SU-DHL-6 (cell line): ENCODE data around the gene CD9.

Source experiments
- H2AFZ ChIP-seq: fragments of 200-600 bp; sonication (generic); 2 replicates; pipeline ENCODE4 v1.6.1; 2014; ENCODE audit warnings: low read depth, mild to moderate bottlenecking, moderate library complexity, mixed read lengths, antibody characterized with exemption, low read length; ENCODE audit not compliant: severe bottlenecking
- H3F3A ChIP-seq: fragments of 200-600 bp; shearing (Covaris generic); 2 replicates; pipeline ENCODE4 v1.6.0; 2016; ENCODE audit warnings: antibody characterized with exemption, mild to moderate bottlenecking; ENCODE audit not compliant: insufficient read depth
- H3K27ac ChIP-seq: fragments of 200-600 bp; sonication (generic); 2 replicates; pipeline ENCODE4 v1.5.1; 2016; ENCODE audit warnings: low read depth, mild to moderate bottlenecking, low read length, moderate library complexity, mixed read lengths
- H3K27me3 ChIP-seq: fragments of 200-600 bp; sonication (generic), shearing (Covaris generic); 2 replicates; pipeline ENCODE4 v1.6.0; 2014; ENCODE audit warnings: mild to moderate bottlenecking, low read length
- H3K36me3 ChIP-seq: fragments of 200-600 bp; sonication (generic); 2 replicates; pipeline ENCODE4 v1.6.1; 2014; ENCODE audit warnings: mild to moderate bottlenecking, low read length, mixed read lengths
- H3K4me2 ChIP-seq: fragments of 300-600, 200-600 bp; shearing (Covaris generic), sonication (generic); 2 replicates; pipeline ENCODE4 v1.6.0; 2014; ENCODE audit warnings: low read length, low read depth, mild to moderate bottlenecking; ENCODE audit not compliant: poor library complexity, severe bottlenecking
- H3K4me3 ChIP-seq: fragments of 200-600 bp; sonication (generic); 2 replicates; pipeline ENCODE4 v1.5.1; 2014; ENCODE audit warnings: antibody characterized with exemption, low read length, mild to moderate bottlenecking, mixed read lengths; ENCODE audit not compliant: insufficient read depth, poor library complexity, severe bottlenecking
- H3K79me2 ChIP-seq: fragments of 200-600 bp; sonication (generic); 2 replicates; pipeline ENCODE4 v1.6.1; 2014; ENCODE audit warnings: mild to moderate bottlenecking, low read length, moderate library complexity; ENCODE audit not compliant: insufficient read depth
- H3K9ac ChIP-seq: fragments of 200-600 bp; sonication (generic); 2 replicates; pipeline ENCODE4 v1.7.0; 2014; ENCODE audit warnings: mild to moderate bottlenecking, low read length
- H3K9me2 ChIP-seq: fragments of 200-600 bp; sonication (generic); replicated peaks from 2 replicates; pipeline ENCODE4 v1.6.1; 2014; ENCODE audit warnings: low read length; ENCODE audit not compliant: insufficient read depth
- H3K9me3 ChIP-seq: fragments of 200-600 bp; sonication (generic); 2 replicates; pipeline ENCODE4 v1.6.1; 2014; ENCODE audit warnings: low read length, mixed read lengths; ENCODE audit not compliant: insufficient read depth
- H4K20me1 ChIP-seq: fragments of 200-600 bp; sonication (generic); 2 replicates; pipeline ENCODE4 v1.6.1; 2014; ENCODE audit warnings: low read depth, mild to moderate bottlenecking, antibody characterized with exemption, low read length, moderate library complexity, mixed read lengths
- EZH2phosphoT487 ChIP-seq: fragments of 200-600 bp; sonication (generic), shearing (Covaris generic); conservative IDR thresholded peaks from 2 replicates; pipeline ENCODE4 v1.6.1; 2018; ENCODE audit warnings: mild to moderate bottlenecking, antibody characterized with exemption, low read length, moderate library complexity, mixed read lengths
- TF ChIP-seq, protein P1 (sequence below): fragments of 200-600 bp; sonication (generic); IDR thresholded peaks from one replicate; pipeline ENCODE4 v1.5.1; 2017; ENCODE audit warnings: antibody characterized with exemption, mild to moderate bottlenecking, low read length, moderate library complexity; ENCODE audit not compliant: insufficient read depth, poor library complexity, severe bottlenecking

CD9 gene

GRCh38 chr12:6269986-6270385, 69.8 kb downstream of the CD9 start:
- TF ChIP-seq, protein P1, sequence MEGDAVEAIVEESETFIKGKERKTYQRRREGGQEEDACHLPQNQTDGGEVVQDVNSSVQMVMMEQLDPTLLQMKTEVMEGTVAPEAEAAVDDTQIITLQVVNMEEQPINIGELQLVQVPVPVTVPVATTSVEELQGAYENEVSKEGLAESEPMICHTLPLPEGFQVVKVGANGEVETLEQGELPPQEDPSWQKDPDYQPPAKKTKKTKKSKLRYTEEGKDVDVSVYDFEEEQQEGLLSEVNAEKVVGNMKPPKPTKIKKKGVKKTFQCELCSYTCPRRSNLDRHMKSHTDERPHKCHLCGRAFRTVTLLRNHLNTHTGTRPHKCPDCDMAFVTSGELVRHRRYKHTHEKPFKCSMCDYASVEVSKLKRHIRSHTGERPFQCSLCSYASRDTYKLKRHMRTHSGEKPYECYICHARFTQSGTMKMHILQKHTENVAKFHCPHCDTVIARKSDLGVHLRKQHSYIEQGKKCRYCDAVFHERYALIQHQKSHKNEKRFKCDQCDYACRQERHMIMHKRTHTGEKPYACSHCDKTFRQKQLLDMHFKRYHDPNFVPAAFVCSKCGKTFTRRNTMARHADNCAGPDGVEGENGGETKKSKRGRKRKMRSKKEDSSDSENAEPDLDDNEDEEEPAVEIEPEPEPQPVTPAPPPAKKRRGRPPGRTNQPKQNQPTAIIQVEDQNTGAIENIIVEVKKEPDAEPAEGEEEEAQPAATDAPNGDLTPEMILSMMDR, result no peak
- TF ChIP-seq EZH2phosphoT487, result no peak
- no peak overlapping the region for H2AFZ ChIP-seq
- no peak overlapping the region for H3K4me2 ChIP-seq
- no peaks in the 10 kb centered on the region; the same call in 1 of the 2 replicates for H3K27me3 ChIP-seq
- H3K79me2 ChIP-seq, result no peaks in the 10 kb centered on the region
- no peak overlapping the region for H3K27ac ChIP-seq
- H3K9me3 ChIP-seq, result no peaks in the 10 kb centered on the region
- H4K20me1 ChIP-seq, result no peaks in the 10 kb centered on the region
- H3K9ac ChIP-seq, result no peak overlapping the region
- H3K4me3 ChIP-seq, result no peak overlapping the region
- H3K36me3 ChIP-seq, result no peaks in the 10 kb centered on the region
- H3F3A ChIP-seq, result no peaks in the 10 kb centered on the region
- no peaks in the 10 kb centered on the region for H3K9me2 ChIP-seq

DNA sequence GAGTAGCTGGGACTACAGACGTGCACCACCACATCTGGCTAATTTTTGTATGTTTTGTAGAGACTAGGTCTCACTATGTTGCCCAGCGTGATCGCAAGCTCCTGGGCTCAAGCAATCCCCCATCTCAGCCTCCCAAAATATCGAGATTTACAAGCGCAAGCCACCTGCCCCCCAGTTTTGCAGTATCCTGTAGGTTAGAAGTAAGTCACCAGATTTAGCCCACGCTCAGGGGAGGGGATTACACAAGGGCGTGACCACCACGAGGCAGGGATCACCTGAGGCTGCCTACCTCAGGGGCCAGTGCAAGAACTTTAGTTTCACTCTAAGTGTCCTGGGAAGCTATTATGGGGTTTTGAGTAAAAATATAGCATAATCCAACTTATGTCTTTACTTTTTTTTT, 71.1 kb downstream of the CD9 start:
- H3K36me3 ChIP-seq, result no peaks in the 10 kb centered on the region

GRCh38 chr12:6272300-6273204, 72.4 kb downstream of the CD9 start:
- H3K79me2 ChIP-seq, result no peaks in the 10 kb centered on the region
- no peaks in the 10 kb centered on the region; the same call in 1 of the 2 replicates for H3K27me3 ChIP-seq
- no peaks in the 10 kb centered on the region for H3K36me3 ChIP-seq
- no peak overlapping the region for H3K27ac ChIP-seq
- no peak overlapping the region for H3K4me3 ChIP-seq
- H3K9me2 ChIP-seq, result no peaks in the 10 kb centered on the region
- H2AFZ ChIP-seq, result no peak overlapping the region
- no peak overlapping the region for H3K4me2 ChIP-seq
- no peaks in the 10 kb centered on the region for H4K20me1 ChIP-seq
- no peaks in the 10 kb centered on the region for H3K9me3 ChIP-seq
- TF ChIP-seq, protein P1, result no peak
- TF ChIP-seq EZH2phosphoT487, result no peak
- H3K9ac ChIP-seq, result no peak overlapping the region
- no peaks in the 10 kb centered on the region for H3F3A ChIP-seq

More for the DNA sequence above, 71.1 kb downstream of the CD9 start:
- Histone ChIP-seq H3K9me2 (no peaks in the 10 kb centered on the region), H2AFZ (no peak overlapping the region), H3K4me3 (no peak overlapping the region), H3K79me2 (no peaks in the 10 kb centered on the region), H3K9me3 (no peaks in the 10 kb centered on the region), H4K20me1 (no peaks in the 10 kb centered on the region), H3F3A (no peaks in the 10 kb centered on the region), H3K27ac (no peak overlapping the region), H3K4me2 (no peak overlapping the region), H3K27me3 (no peaks in the 10 kb centered on the region; the same call in 1 of the 2 replicates), H3K9ac (no peak overlapping the region)
- no peak for TF ChIP-seq EZH2phosphoT487
- TF ChIP-seq, protein P1, result no peak
